ENCODE results near the gene TMCO2. TPM values are rescaled to one million over a fixed set of nuclear protein-coding genes. Genes with fewer than 3 reads are reported as not detected.

TMCO2 gene
- polyA plus RNA-seq, 1 donor (not counting 4 experiments of a cell fraction or from before 2014, with no cell fraction given) = not detected

GRCh38 chr1:40221977-40222772 lies 25.6 kb upstream of the TMCO2 start:
- no peak for FAIRE-seq
- H3K36me3 ChIP-seq (ENCODE audit: control insufficient read depth in 2 of 2, extremely low read depth in 1 of 2, insufficient read depth in 2 of 2, low read length in 2 of 2) = peaks cover 0 to 1% of the 10 kb centered on the region in 2 experiments
- dilution Hi-C loops (cut with MboI; ENCODE audit: extremely low pct_ligation_motif_present, low sequenced_read_pairs) = no loop called here
- no peak overlapping the region for H3K9ac ChIP-seq (ENCODE audit: control insufficient read depth, extremely low read depth, insufficient read depth, low read length)
- no peaks in the 10 kb centered on the region for H3K27me3 ChIP-seq (ENCODE audit: control insufficient read depth, extremely low read depth, insufficient read depth, low read length)
- no peaks in the 10 kb centered on the region for H3K79me2 ChIP-seq (ENCODE audit: control insufficient read depth, insufficient read depth, low read length)
- H2AFZ ChIP-seq (ENCODE audit: control insufficient read depth, low read length) = no peak overlapping the region
- H3K4me2 ChIP-seq (ENCODE audit: control insufficient read depth, extremely low read depth, insufficient read depth, low read depth, low read length) = no peak overlapping the region
- H3K9me3 ChIP-seq (ENCODE audit: control insufficient read depth, low read depth, low read length) = no peaks in the 10 kb centered on the region
- TF ChIP-seq CTCF (optimal IDR thresholded peaks at IDR 0.05 in 1 of 3, IDR thresholded peaks at IDR 0.05 in 1 of 3, conservative IDR thresholded peaks at IDR 0.05 in 1 of 3; ENCODE audit: extremely low read depth in 1 of 3, insufficient read depth in 2 of 3, low read length in 3 of 3) = no peak
- no peak for TF ChIP-seq EZH2 (IDR thresholded peaks at IDR 0.05; ENCODE audit: low read length)
- no peaks in the 10 kb centered on the region for H3K9me1 ChIP-seq (ENCODE audit: control insufficient read depth, extremely low read depth, insufficient read depth, low read length)
- H3K4me1 ChIP-seq (ENCODE audit: control insufficient read depth, extremely low read depth, insufficient read depth, low read length) = no peaks in the 10 kb centered on the region
- no peaks in the 10 kb centered on the region for H4K20me1 ChIP-seq (ENCODE audit: control insufficient read depth, extremely low read depth, insufficient read depth, low read length)
- no peak for DNase-seq (ENCODE audit: low read depth, low spot score)
- no peak overlapping the region for H3K4me3 ChIP-seq (ENCODE audit: control insufficient read depth in 2 of 3, extremely low read depth in 1 of 3, insufficient read depth in 2 of 3, low read depth in 1 of 3, low read length in 3 of 3)
- H3K27ac ChIP-seq (ENCODE audit: control insufficient read depth, insufficient read depth, low read length) = no peak overlapping the region

GRCh38 chr1:40224040-40224439 lies 23.7 kb upstream of the TMCO2 start:
- H3K36me3 ChIP-seq (ENCODE audit: control insufficient read depth in 2 of 2, extremely low read depth in 1 of 2, insufficient read depth in 2 of 2, low read length in 2 of 2) = peaks cover 0 to 2% of the 10 kb centered on the region in 2 experiments
- no peaks in the 10 kb centered on the region for H3K4me1 ChIP-seq (ENCODE audit: control insufficient read depth, extremely low read depth, insufficient read depth, low read length)
- no peak overlapping the region for H2AFZ ChIP-seq (ENCODE audit: control insufficient read depth, low read length)
- no peaks in the 10 kb centered on the region for H3K9me3 ChIP-seq (ENCODE audit: control insufficient read depth, low read depth, low read length)
- H3K79me2 ChIP-seq (ENCODE audit: control insufficient read depth, insufficient read depth, low read length) = no peaks in the 10 kb centered on the region
- no peaks in the 10 kb centered on the region for H3K27me3 ChIP-seq (ENCODE audit: control insufficient read depth, extremely low read depth, insufficient read depth, low read length)
- TF ChIP-seq CTCF (optimal IDR thresholded peaks at IDR 0.05 in 1 of 3, IDR thresholded peaks at IDR 0.05 in 1 of 3, conservative IDR thresholded peaks at IDR 0.05 in 1 of 3; ENCODE audit: extremely low read depth in 1 of 3, insufficient read depth in 2 of 3, low read length in 3 of 3) (no peak), EZH2 (IDR thresholded peaks at IDR 0.05; ENCODE audit: low read length) (no peak)
- H3K9me1 ChIP-seq (ENCODE audit: control insufficient read depth, extremely low read depth, insufficient read depth, low read length) = no peaks in the 10 kb centered on the region
- dilution Hi-C loops (cut with MboI; ENCODE audit: extremely low pct_ligation_motif_present, low sequenced_read_pairs) = no loop called here
- no peak overlapping the region for H3K4me2 ChIP-seq (ENCODE audit: control insufficient read depth, extremely low read depth, insufficient read depth, low read depth, low read length)
- no peak overlapping the region for H3K27ac ChIP-seq (ENCODE audit: control insufficient read depth, insufficient read depth, low read length)
- no peak overlapping the region for H3K4me3 ChIP-seq (ENCODE audit: control insufficient read depth in 2 of 3, extremely low read depth in 1 of 3, insufficient read depth in 2 of 3, low read depth in 1 of 3, low read length in 3 of 3)
- no peak for FAIRE-seq
- DNase-seq (ENCODE audit: low read depth, low spot score) = no peak
- H4K20me1 ChIP-seq (ENCODE audit: control insufficient read depth, extremely low read depth, insufficient read depth, low read length) = no peaks in the 10 kb centered on the region
- H3K9ac ChIP-seq (ENCODE audit: control insufficient read depth, extremely low read depth, insufficient read depth, low read length) = no peak overlapping the region
